ENCODE results near the gene HSD17B3.
A peak's percentile ranks its signal among the peaks of the same experiment; 100 is the strongest.
"Not testable (repeated sequence)": the region's sequence is repeated elsewhere in the genome, so short reads cannot be mapped to it uniquely, and the experiment has no call there.

Gene HSD17B3

DNA sequence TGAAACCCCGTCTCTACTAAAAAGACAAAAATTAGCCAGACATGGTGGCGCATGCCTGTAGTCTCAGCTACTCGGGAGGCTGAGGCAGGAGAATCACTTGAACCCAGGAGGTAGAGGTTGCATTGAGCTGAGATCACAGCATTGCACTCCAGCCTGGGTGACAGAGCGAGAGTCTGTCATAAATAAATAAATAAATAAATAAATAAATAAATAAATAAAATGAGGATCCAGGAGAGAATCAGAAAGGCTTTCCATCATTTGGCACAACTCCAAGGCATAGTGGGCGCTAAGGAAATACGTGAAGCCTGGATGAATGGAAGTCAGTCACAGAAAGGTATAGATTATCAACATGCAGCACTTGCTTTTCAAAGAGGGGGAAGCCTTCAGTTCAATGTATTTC is 65.6 kb downstream of the HSD17B3 start:
- not testable (repeated sequence) for DNase-seq (ENCODE audit: low spot score)

DNA sequence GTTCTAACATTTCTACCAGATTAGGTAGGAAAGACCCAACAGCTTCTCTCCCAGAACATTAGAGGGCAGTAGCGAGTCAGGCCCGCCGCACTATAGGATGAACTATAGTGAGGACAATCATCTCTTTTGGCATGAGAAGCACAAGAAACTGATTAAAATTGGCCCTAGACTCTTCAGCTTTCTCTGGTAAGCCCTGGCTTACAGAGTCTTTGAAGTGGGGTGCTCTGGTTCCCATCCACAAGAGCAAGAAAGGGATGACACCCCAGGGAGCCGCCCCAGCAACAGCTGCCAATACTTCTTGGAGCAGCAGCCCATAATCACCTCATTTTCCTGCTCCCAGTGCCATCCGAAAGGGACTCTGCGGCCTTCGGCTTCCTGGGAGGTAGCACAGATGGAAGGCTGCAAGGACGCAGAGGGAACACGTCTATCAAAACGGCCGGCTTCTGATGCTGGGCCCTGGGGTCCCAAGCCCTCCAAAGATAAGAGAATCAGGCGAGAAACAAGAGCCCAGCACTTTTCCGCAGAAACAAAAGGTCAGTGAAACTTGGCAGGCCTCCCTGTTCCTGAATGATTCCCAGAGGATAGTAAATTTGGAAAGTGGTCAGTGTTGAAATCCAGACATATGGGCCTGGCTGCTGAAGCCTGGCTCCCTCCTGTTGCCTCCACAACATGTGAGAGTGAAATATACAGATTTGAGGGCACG is 69.3 kb downstream of the HSD17B3 start:
- peak; percentile 75 for DNase-seq (ENCODE audit: low spot score)

DNA sequence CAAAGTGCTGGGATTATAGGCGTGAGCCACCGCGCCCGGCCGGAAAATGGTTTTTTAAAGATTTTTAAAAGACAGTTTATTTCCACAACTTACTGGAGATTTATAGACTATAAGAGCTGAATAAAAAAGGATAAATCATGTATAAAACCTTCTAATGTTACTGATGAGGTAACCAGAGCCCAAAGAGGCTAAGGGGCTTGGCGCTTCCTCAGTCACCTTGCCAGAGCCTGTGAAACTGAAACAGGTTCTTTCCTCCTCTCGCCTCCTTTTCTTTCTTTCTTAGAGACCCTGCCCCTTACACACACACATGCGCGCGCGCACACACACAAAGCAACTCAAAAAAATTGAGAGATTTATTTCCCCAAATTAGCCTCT is 69.8 kb downstream of the HSD17B3 start:
- no peak for DNase-seq (ENCODE audit: low spot score)

DNA sequence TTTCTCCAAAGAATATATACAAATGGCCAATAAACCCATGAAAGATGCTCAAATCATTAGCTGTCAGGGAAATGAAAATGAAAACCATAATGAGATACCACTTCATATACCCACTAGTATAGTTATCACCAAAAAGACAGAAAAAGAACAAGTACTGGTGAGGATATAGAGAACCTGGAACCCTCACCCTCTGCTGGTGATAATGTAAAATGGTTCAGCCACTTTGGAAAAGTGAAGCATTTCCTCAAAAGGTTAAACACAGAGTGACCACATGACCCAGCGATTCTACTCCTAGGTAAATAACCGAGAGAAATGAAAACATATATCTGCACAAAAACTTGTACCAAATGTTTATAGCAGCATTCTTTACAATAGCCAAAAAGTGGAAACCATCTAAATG is 72.0 kb downstream of the HSD17B3 start:
- no peak for DNase-seq (ENCODE audit: low spot score)

DNA sequence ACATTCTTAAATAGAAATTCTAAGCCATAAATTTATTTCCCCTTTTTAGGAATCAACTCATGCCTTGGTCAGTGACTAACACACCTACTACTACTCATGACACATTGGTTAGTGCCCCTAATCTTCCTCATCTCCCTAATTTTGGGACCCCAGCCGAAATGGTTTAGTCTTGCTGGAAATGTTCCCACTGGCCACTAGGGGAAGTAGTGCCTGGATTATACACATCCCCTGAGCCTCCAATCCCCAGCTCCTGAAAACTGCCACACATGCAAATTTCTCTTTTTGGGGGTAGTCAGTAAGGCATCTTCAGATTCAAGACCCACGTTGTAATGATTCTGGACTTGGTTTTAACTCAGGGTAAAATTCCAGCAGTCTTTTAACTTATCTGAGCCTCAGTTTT is 79.8 kb downstream of the HSD17B3 start:
- peak; percentile 40 for DNase-seq (ENCODE audit: low spot score)

DNA sequence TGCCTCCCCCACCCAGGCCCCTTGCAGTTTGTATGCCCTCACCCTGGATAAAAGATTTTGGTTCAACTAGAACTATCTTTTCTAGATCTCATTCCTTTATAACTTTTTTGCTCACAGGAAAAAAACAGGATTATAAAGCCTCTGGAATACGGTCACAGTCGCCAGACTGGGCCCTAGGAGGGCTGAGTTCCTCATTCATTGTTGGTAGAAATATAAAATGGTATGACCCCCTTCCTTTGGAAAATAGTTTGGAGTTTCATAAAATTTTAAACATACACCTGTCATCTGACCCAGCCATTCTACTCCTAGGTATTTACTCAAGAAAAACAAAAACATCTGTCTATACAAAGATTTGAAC is 82.1 kb downstream of the HSD17B3 start:
- no peak for DNase-seq (ENCODE audit: low spot score)

DNA sequence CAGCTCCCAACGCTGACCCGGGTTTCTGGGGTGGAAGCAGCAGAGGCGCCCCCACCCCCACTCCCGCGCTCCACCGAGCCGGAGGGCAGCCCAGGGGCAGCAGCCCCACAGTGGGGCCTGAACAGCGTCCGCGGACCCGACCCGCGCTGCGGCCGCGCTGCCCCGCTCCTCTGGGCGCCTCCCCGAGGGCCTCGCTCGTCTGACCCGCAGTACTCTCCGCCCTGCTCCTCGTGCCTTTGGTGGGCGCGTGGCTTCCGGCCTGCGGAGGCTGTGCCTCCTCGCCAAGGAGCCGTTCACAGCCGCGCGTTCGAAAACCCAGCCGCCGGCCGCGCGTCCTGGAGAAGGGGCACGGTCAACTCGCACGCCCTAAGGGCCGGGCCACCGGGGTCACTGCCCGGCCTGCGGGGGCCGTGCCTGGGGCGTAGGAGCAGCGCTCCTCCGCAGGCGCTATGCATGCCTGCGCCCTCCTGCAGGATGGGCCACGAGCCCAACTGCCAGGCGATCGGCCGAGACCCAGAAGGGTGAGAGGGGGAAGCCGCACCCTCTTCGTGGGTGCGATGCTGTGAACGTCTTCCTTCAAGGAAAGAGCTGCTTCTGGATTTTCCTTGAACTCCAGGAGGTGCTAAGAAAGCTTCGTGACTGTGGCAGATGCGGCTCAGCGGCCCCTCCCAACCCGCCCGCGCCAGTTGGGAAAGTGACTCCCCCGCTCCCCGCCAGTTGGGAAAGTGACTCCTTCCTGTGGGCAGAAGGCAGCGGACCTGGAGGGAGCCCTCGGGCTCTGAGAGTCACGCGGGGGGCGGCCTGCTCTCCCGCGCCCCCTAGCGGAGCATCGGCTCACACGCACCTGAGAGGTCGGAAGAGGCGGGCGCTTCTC is 82.7 kb downstream of the HSD17B3 start:
- no peak for DNase-seq (ENCODE audit: low spot score)

DNA sequence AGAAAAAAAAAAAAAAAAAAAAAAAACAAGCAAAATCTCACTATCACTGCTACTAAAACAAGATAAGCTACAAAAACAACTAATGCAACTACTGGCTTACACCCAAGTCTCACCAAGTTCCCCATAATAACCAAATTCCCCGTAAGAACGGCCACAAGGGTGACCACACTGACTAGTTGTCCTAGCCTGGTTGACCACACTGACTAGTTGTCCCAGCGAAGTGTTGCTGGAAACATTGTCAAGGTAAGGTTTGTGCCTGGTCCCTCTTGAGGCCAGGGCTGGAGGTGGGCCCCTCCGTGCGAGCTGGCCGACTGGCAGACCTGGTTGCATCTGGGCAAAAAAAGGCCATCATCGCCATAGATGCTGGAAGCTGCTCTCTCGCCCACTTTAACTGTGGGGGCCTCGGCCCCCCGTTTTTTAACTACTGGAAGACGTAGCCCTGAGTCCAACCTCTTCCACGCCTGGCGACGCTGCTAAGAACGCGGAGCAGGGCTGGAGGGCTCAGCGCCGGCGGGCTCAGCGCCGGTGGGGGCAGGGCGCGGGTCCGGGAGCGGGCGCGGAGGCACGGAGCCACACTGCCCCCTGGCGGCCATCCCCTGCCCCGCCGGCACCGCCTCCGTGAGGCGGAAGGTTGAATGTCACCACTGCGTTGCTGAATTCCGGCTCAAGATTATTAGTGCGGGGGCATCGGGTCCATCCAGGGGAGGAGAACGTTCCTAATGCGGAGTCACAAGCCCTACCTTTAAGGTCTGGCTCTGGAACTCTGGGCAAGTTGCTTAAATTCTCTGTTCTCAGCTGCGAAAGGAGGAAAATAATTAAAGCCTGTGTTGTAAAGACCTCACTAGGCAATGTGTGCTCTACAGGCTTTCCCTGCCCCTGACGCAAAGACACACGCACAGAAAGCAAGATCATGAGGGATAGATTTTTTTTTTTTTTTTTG is 84.0 kb downstream of the HSD17B3 start:
- peak; percentile 92 for DNase-seq (ENCODE audit: low spot score)

DNA sequence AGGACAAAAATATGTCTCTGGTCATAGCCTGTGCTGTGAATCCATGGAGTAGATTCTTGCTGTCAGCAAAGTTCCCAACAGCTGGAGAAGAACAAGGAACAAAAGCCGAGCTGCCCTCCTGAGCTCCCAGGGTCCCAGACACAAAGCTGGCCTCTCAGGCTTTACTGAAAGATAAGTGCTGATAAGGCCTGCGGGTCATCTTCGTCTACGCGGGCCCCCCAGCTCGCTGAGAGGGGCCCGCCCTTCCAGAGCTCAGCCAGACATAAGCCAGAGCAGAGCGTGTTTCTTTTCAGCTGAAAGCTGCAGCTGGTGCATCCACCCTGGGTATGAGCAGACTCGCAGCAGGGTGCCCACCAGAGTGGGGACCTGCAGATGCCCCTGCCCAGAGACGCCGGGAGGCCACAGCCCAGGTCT is 84.7 kb downstream of the HSD17B3 start:
- DNase-seq (ENCODE audit: low spot score), result no peak

DNA sequence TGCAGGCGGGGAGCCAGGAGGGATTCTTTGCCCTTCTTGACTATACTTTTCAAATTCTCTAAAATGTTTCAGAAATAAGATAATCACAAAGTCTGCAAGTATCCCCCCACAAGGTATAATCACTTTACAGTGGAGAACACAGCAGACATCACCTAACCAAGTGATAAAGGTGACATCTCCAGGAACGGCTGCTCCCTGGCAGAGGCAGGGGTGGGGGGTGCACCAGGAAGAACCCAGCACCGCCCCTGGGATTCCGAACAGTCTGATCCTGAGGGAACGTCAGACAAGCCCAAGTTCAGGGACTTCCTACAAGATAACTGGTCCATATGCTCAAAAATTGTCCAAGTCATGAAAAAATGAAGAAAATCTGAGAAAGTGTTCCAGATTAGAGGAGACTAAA is 85.4 kb downstream of the HSD17B3 start:
- no peak for DNase-seq (ENCODE audit: low spot score)

DNA sequence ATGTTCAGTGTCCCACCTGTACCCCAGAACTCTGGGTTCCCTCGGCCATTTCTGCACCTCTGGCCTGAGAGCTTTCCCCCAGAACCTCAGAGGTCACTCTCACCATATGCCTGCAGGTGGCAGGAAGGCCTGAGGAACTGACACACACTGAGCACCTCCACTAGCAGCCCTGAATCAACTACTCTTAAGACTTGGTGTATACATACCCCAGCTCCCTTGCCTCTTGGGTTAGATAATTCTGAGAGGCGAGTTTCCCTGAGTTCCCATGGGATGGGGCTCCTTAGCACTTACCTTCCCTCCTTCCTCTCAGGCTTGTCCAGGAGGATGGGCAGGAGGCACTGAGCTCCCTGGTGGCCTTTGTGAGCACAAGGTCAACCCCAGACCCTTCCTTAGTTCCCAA is 86.1 kb downstream of the HSD17B3 start:
- DNase-seq (ENCODE audit: low spot score), result no peak

DNA sequence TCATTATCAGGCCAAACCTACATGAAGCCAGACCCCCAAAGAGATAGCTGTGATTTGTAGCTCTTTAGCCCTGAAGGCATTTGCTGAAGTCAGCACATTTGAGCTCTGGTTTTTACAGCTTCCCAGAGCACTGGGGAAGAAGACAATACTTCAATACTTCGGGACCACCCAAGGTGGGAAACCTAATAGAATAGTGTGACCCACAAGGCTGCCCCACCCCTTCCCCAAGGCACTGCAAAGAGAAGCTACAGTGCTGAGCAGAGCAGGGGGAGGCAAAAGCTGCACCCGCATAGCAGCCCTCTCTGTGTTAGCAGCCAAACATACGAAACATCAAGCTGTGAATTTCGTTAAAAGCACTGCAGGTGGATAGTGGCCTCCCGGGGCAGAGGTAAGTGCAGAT is 87.3 kb downstream of the HSD17B3 start:
- no peak for DNase-seq (ENCODE audit: low spot score)

DNA sequence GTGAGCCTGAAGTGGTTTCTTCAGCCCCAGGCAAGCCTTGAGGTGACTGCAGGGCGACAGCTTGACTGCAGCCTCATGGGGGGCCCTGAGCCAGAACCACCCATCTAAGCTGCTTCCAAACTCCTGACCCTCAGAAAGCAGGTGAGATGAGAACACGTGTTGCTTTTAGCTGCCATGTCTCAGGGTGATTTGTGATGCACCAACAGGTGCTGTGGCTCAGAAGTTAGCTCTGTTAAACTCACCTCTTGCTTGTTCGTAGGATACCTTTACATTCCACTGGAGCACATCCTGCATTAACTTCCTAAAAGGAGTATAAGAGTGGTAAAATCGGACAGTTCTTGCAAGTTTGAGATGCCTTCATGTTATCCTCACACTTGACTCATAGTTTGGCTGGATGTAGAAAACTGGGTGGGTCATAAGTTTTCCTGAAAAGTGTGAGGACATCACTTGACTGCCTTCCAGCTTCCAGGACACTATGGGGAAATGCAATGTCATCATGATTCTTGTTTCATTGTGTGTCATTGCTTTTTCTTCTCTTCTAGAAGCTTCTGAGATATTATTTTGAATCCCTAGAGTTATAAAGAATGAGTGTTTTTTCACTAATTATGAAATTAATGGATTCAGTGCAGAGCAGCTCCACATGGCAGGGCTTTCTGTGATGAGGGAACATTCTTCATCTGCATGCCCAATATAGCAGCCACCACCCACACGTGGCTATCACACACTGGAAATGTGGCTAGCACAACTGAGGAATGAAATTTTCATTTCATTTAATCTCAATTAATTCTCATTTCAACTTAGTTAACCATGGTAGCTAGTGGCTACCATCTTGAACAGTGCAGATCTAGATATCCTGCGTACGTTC is 92.3 kb downstream of the HSD17B3 start:
- DNase-seq (ENCODE audit: low spot score), result peak; percentile 32

DNA sequence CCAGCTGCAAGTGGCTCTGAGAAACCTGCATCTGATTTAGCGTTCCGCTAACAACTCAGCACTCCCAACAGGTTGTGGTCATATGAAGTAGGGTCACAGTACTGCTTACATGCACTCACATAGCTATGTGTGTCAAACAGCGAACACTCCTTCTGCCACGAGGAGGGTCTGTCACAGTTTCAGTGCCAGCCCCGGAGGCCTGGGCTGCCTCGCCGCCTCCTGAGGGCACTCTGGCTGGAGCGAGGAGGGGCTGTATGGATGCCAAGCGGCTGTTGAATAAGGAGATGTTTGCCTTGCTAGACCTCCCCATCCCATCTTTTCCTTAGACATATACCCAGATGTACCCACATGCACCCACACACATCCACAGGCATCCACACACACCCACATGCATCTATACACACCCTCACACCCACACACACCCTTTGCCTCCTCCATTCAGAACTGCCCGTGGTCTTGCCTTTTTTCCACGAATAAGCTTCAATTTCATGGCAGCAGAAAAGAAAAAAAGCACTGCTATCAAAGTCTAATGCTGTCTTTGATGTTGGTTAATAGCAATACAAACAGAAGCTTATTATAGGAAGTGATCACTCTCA is 95.7 kb downstream of the HSD17B3 start:
- no peak for DNase-seq (ENCODE audit: low spot score)

DNA sequence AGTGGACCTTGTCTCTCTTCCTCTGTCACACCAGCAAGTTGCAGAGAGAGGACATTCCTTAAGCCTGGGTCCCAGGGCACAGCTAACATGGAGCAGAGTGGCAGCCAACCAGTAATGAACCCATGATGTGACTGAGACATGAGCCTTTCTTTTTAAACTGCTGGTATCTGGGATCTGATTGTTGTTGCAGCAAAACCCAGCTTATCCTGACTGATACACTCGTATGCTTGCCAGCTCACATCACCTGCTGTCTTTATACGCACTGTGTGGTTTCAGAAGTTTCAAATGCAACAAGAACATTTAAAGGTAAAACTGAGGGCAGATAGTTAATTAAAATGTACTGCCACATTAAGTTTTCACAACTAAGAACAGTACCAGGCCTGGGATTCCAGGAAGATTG is 97.1 kb downstream of the HSD17B3 start:
- no peak for DNase-seq (ENCODE audit: low spot score)

DNA sequence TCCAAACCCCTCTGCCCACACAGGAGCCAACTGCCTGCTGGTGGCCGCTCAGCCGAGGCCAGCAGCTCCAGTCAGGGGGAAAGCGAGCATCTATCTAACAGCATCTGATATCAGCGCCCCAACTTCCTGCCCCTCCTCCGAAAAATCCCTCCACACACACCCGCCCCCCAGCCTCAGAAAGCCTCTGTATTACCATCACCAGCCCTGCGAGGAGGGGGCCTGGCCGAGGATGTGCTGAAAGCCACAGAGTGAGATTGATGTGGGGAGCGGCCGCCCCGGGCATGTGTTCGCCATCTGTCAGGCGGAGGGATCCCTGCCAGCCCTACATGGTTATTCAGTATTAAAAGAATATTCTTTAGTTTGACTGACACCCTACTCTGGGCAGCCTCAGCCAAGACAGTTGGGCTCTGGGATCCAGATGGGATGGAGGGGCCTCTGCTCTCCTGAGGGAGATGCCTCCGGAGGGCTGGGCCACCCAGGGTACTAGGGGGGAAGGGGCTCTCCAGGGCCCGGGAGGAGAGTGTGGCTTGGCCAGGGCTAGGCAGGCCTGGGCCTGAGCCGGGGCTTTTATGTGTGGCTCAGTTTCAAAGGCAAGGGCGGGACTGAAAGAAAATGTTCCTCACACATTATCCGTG is 98.0 kb downstream of the HSD17B3 start:
- DNase-seq (ENCODE audit: low spot score), result no peak

DNA sequence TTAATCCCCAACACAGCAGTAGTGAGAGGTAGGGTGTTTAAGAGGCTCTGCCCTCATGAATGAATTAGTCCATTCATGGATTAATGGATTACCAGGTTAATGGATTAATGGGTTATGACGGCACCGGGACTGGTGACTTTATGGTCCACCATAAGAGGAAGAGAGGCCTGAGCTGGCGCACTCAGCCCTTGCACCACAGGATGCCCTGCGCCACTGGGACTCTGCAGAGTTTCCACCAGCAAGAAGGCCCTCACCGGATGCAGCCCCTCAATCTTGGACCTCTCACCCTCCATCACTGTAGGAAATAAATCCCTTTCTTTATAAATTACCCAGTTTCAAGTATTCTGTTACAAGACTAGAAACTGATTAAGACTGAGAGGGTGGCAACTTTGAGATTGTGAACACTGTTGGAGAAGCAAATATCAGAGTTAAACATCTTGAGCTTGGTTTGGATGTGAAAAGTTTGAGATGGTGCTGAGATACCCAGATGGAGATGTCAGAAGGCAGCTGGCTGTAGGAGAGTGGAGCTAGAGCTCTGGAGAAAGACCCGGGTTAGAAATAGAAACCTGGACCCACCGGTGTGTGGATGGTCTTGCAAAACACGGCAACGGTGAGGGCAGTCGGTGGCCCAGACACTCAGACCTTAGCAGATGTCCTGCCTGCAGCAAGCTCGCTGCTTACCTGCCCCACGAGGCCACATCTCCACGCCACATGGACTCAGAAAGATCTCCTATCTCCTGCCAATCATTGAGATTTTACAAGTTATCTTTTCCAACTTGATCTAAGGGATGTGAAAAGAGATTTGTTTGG is 98.8 kb downstream of the HSD17B3 start:
- no peak for DNase-seq (ENCODE audit: low spot score)

DNA sequence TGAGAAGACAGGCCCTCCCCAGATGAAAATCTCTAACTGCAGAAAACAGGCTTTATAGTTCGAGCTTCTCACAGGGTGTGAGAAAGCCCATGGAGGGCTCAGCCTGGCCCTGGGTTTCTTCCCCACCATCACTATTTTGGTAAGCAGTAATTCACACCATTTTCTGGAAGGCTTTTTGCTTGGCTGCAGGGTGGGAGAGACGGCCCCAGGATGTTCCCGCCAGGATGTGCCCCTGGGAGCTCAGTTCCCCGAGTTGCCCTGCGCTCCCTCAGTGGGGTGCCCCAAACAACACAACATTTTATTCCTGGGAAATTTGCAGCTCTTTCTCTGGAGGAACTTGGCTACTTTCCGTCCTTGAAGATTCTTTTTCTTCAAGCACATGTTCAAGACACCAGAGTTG is 100.8 kb downstream of the HSD17B3 start:
- no peak for DNase-seq (ENCODE audit: low spot score)

DNA sequence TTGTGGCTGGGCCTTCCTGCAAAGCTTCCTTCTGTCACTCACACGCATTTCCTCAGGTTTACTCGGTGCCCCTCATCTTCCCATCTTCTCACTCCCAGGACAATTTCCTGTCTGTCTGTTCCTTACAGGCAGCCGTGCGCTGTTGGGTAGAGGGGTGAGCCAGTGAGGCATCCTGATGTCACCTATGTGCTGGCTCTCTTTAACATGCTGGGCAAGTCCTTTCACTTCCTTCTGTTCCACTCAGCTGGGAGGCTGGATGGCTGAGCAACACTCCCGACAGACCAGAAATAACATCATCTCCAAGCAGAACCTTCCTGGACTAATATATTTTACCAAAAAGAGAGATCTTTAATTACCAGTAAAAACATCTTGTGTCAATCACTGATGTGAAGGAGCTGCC is 103.0 kb downstream of the HSD17B3 start:
- no peak for DNase-seq (ENCODE audit: low spot score)

DNA sequence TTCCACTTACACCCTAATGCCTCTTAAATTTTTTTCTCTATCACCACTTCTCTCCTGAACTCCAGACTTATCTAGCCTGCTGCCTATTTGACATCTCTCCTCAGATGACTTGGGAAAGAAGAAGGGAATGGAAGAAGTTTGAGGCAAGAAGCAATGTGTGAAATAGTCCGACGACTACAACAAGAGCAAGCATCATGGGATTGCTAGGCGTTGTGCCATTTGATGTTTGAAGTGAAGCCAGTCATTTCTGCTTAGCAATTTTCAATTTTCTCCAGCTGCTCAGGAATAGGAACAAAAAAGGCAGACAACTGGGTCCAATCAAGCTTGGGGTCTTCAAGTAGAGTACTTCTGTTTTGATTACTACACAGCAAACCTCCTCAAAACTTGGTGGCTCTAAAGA is 106.4 kb downstream of the HSD17B3 start:
- no peak for DNase-seq (ENCODE audit: low spot score)

Data from AG08396 (cell line).